Activated effector memory CD4-positive, alpha-beta T cell treated with anti-CD3 and anti-CD28 coated beads, Interleukin-2, amount 50 U/mL, for 16 hours (primary cell): ENCODE data around the gene TAF9.
A peak's percentile ranks its signal among the peaks of the same experiment; 100 is the strongest.
"Not testable (repeated sequence)": the region's sequence is repeated elsewhere in the genome, so short reads cannot be mapped to it uniquely, and the experiment has no call there.

ENCODE experiments used
- DNase-seq: peaks from one replicate; pipeline ENCODE4 v3.0.0-alpha.2; 2020

The TAF9 gene

GRCh38 chr5:69369340-69370121 is at the start of gene TAF9, which contains the start of the genes AK6 and RAD17:
Gene TAF9 (minus strand): TSS chr5:69369520. CDS start chr5:69365737, 3,783 bp downstream.
Gene AK6 (minus strand): TSS chr5:69369520. CDS start chr5:69369490, 30 bp downstream.
Gene RAD17 (plus strand): TSS chr5:69369818. CDS start chr5:69372209, 2,391 bp downstream.
- peak; percentile 97 for DNase-seq

GRCh38 chr5:69418554-69418953 is 49.2 kb upstream of the TAF9 start:
- no peak for DNase-seq

GRCh38 chr5:69416699-69417098 is 47.4 kb upstream of the TAF9 start:
- DNase-seq, result no peak

- DNase-seq, result no peak
These were observed 46.9 kb upstream of the TAF9 start for GRCh38 chr5:69416180-69416579.

- DNase-seq, result no peak
These were observed 46.3 kb upstream of the TAF9 start for GRCh38 chr5:69415584-69415958.

GRCh38 chr5:69414885-69415583 is 45.7 kb upstream of the TAF9 start, which contains the start of gene MARVELD2:
Gene MARVELD2 (plus strand): TSS chr5:69415116. CDS start chr5:69419386, 4,270 bp downstream.
- peak; percentile 83 for DNase-seq

- DNase-seq, result no peak
These were observed 35.5 kb upstream of the TAF9 start for GRCh38 chr5:69404659-69405330.

- no peak for DNase-seq
These were observed 9.1 kb upstream of the TAF9 start for GRCh38 chr5:69378376-69378775.

- DNase-seq, result no peak
These were observed 5.7 kb upstream of the TAF9 start for GRCh38 chr5:69374911-69375446.

- DNase-seq, result no peak
These were observed 3.1 kb upstream of the TAF9 start for GRCh38 chr5:69372394-69372793.

- not testable (repeated sequence) for DNase-seq
These were observed 1.0 kb upstream of the TAF9 start for GRCh38 chr5:69370335-69370734.

- no peak for DNase-seq
These were observed 621 bp downstream of the TAF9 start for GRCh38 chr5:69368458-69369339.

GRCh38 chr5:69367697-69368279 is 1.5 kb downstream of the TAF9 start:
- DNase-seq, result no peak

- DNase-seq, result no peak
These were observed 4.5 kb downstream of the TAF9 start for GRCh38 chr5:69364850-69365249.

- DNase-seq, result no peak
These were observed 4.9 kb downstream of the TAF9 start for GRCh38 chr5:69364414-69364813.

GRCh38 chr5:69360442-69360841 is 8.9 kb downstream of the TAF9 start:
- DNase-seq, result no peak

- DNase-seq, result no peak
These were observed 9.6 kb downstream of the TAF9 start for GRCh38 chr5:69359699-69360098.

- no peak for DNase-seq
These were observed 18.7 kb downstream of the TAF9 start for GRCh38 chr5:69350664-69351063.

- no peak for DNase-seq
These were observed 26.2 kb downstream of the TAF9 start for GRCh38 chr5:69343083-69343482.

GRCh38 chr5:69341520-69342161 is 27.7 kb downstream of the TAF9 start:
- no peak for DNase-seq

- no peak for DNase-seq
These were observed 33.9 kb downstream of the TAF9 start for GRCh38 chr5:69335341-69335935.
